Ishikawa (cell line): ENCODE results near the gene EGFLAM.

ENCODE experiments used
- CEBPB ChIP-seq: IDR thresholded peaks from 2 replicates; pipeline ENCODE4 v1.6.1; 2012
- CREB1 ChIP-seq: IDR thresholded peaks from 2 replicates; pipeline ENCODE4 v1.6.1; 2012; ENCODE audit warnings: low read depth
- EGR1 ChIP-seq: IDR thresholded peaks from 2 replicates; pipeline ENCODE4 v1.6.1; 2012
- EP300 ChIP-seq: IDR thresholded peaks from 2 replicates; pipeline ENCODE4 v1.6.1; 2012; ENCODE audit warnings: borderline replicate concordance
- FOXM1 ChIP-seq: IDR thresholded peaks from 2 replicates; pipeline ENCODE4 v1.6.1; 2012; ENCODE audit warnings: low read depth, borderline replicate concordance
- MAX ChIP-seq: IDR thresholded peaks from 2 replicates; pipeline ENCODE4 v1.6.1; 2012
- NFIC ChIP-seq: IDR thresholded peaks from 2 replicates; pipeline ENCODE4 v1.6.1; 2012
- RAD21 ChIP-seq: IDR thresholded peaks from 2 replicates; pipeline ENCODE4 v1.6.1; 2012; ENCODE audit warnings: low read depth
- TAF1 ChIP-seq: IDR thresholded peaks from 2 replicates; pipeline ENCODE4 v1.6.1; 2012; ENCODE audit warnings: low read depth, mild to moderate bottlenecking
- TCF12 ChIP-seq: IDR thresholded peaks from 2 replicates; pipeline ENCODE4 v1.6.1; 2012; ENCODE audit warnings: low read depth
- TEAD4 ChIP-seq: IDR thresholded peaks from 2 replicates; pipeline ENCODE4 v1.6.1; 2012
- YY1 ChIP-seq: IDR thresholded peaks from 2 replicates; pipeline ENCODE4 v1.6.1; 2012; ENCODE audit warnings: low read depth
- ZBTB7A ChIP-seq: IDR thresholded peaks from 2 replicates; pipeline ENCODE4 v1.6.1; 2012; ENCODE audit warnings: low read depth
- TF ChIP-seq, protein P1 (sequence below): IDR thresholded peaks from 2 replicates; pipeline ENCODE4 v1.6.1; 2012
- TF ChIP-seq, protein P2 (sequence below): IDR thresholded peaks from 2 replicates; pipeline ENCODE4 v1.6.1; 2012; ENCODE audit warnings: low read depth, mild to moderate bottlenecking

The EGFLAM gene

GRCh38 chr5:38290028-38290653 lies 31.8 kb downstream of the EGFLAM start:
- TF ChIP-seq NFIC (no peak), EGR1 (no peak), RAD21 (no peak), TCF12 (no peak), MAX (no peak), TEAD4 (no peak), FOXM1 (no peak), CREB1 (no peak), YY1 (no peak), EP300 (no peak), CEBPB (no peak), TAF1 (no peak), ZBTB7A (no peak)
- TF ChIP-seq, protein P1, sequence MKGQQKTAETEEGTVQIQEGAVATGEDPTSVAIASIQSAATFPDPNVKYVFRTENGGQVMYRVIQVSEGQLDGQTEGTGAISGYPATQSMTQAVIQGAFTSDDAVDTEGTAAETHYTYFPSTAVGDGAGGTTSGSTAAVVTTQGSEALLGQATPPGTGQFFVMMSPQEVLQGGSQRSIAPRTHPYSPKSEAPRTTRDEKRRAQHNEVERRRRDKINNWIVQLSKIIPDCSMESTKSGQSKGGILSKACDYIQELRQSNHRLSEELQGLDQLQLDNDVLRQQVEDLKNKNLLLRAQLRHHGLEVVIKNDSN = no peak
- TF ChIP-seq, protein P2, sequence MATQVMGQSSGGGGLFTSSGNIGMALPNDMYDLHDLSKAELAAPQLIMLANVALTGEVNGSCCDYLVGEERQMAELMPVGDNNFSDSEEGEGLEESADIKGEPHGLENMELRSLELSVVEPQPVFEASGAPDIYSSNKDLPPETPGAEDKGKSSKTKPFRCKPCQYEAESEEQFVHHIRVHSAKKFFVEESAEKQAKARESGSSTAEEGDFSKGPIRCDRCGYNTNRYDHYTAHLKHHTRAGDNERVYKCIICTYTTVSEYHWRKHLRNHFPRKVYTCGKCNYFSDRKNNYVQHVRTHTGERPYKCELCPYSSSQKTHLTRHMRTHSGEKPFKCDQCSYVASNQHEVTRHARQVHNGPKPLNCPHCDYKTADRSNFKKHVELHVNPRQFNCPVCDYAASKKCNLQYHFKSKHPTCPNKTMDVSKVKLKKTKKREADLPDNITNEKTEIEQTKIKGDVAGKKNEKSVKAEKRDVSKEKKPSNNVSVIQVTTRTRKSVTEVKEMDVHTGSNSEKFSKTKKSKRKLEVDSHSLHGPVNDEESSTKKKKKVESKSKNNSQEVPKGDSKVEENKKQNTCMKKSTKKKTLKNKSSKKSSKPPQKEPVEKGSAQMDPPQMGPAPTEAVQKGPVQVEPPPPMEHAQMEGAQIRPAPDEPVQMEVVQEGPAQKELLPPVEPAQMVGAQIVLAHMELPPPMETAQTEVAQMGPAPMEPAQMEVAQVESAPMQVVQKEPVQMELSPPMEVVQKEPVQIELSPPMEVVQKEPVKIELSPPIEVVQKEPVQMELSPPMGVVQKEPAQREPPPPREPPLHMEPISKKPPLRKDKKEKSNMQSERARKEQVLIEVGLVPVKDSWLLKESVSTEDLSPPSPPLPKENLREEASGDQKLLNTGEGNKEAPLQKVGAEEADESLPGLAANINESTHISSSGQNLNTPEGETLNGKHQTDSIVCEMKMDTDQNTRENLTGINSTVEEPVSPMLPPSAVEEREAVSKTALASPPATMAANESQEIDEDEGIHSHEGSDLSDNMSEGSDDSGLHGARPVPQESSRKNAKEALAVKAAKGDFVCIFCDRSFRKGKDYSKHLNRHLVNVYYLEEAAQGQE = no peak

DNA sequence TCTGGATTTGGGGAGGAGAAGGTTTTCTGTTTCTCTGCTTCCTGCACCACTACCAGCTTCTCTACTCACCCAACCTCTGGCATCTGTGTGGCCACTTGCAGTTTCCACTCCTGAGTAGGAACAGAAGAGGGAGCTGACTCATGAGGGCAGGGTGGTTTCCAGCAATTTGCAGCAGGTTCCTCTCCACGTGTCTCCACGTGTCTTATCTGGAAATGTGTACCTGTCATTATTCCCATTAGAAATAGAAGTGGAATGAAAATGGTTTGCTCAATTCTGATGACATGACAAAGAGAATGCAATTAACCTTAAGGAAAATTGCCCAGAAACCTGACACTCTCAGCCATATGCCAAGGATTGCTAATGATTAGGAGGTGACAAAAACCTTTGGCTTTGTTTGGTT lies 33.0 kb downstream of the EGFLAM start:
- TF ChIP-seq YY1 (no peak), CEBPB (no peak), FOXM1 (no peak), ZBTB7A (no peak), TCF12 (no peak), EP300 (no peak), RAD21 (no peak), CREB1 (no peak), TAF1 (no peak), EGR1 (no peak), MAX (no peak)
- TF ChIP-seq, protein P1 = no peak
- TF ChIP-seq, protein P2 = no peak

GRCh38 chr5:38292228-38292627 lies 33.9 kb downstream of the EGFLAM start:
- TF ChIP-seq EP300 = no peak
- TF ChIP-seq CREB1 = no peak
- TF ChIP-seq RAD21 = no peak

DNA sequence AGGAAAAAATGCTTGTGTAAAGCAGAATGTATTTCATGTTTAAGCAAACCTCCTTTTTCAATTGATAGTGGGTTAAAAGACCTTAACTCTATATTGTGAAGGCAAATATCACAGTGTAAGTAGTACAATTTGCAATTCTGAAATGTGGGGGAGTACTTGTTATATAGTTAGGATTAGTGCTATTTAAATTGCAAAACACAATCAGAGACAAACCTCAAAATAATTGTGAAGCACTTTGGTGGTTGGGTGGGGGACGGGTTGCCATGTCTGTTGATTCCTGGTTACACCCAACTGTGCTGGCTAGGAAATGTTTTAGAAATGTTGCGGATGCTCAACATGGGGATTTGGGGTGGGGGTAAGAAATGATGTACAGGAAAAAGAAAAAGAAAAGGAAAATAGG lies 37.4 kb downstream of the EGFLAM start:
- TF ChIP-seq MAX (no peak), NFIC (no peak), YY1 (no peak), TCF12 (no peak), CREB1 (no peak), TAF1 (no peak), FOXM1 (no peak), TEAD4 (no peak), EP300 (no peak), RAD21 (no peak), CEBPB (no peak)
- TF ChIP-seq, protein P2 = no peak
- TF ChIP-seq, protein P1 = no peak
